Effector memory CD4-positive, alpha-beta T cell (primary cell): ENCODE results near the gene CSTB.
"Not testable (repeated sequence)": the region's sequence is repeated elsewhere in the genome, so short reads cannot be mapped to it uniquely, and the experiment has no call there.

Experiments
- DNase-seq, 3 donors: peaks; one replicate each; pipeline ENCODE4 v3.0.0-alpha.2; 2020
- H3K27ac ChIP-seq: 2 replicates; pipeline ENCODE4 v1.7.0; 2013; ENCODE audit warnings: mild to moderate bottlenecking, low read length, moderate library complexity; ENCODE audit not compliant: insufficient read depth, poor library complexity, severe bottlenecking
- H3K27me3 ChIP-seq: replicated peaks from 2 replicates; pipeline ENCODE4 v1.7.0; 2013; ENCODE audit warnings: mild to moderate bottlenecking, low read length; ENCODE audit not compliant: insufficient read depth, control insufficient read depth, poor library complexity, severe bottlenecking
- H3K36me3 ChIP-seq: 2 replicates; pipeline ENCODE4 v1.7.0; 2013; ENCODE audit warnings: mild to moderate bottlenecking, low read length, moderate library complexity; ENCODE audit not compliant: control insufficient read depth, insufficient read depth
- H3K4me1 ChIP-seq: 2 replicates; pipeline ENCODE4 v1.7.0; 2013; ENCODE audit warnings: low read length, mild to moderate bottlenecking; ENCODE audit not compliant: control insufficient read depth, insufficient read depth, poor library complexity, severe bottlenecking
- H3K4me3 ChIP-seq: 2 replicates; pipeline ENCODE4 v1.7.0; 2013; ENCODE audit warnings: low read length, low read depth, mild to moderate bottlenecking; ENCODE audit not compliant: insufficient read depth, poor library complexity, severe bottlenecking
- H3K9me3 ChIP-seq: 2 replicates; pipeline ENCODE4 v1.7.0; 2013; ENCODE audit warnings: mild to moderate bottlenecking, low read length, moderate library complexity; ENCODE audit not compliant: control insufficient read depth
- total RNA-seq, 3 donors: gene quantifications; one replicate each; lab custom pipeline; 2026; lab: John Stamatoyannopoulos, UW

CSTB gene, protein sequence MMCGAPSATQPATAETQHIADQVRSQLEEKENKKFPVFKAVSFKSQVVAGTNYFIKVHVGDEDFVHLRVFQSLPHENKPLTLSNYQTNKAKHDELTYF
- total RNA-seq = 18.2 to 30.6 (median 23.6) reads per million in 3 donors

DNA sequence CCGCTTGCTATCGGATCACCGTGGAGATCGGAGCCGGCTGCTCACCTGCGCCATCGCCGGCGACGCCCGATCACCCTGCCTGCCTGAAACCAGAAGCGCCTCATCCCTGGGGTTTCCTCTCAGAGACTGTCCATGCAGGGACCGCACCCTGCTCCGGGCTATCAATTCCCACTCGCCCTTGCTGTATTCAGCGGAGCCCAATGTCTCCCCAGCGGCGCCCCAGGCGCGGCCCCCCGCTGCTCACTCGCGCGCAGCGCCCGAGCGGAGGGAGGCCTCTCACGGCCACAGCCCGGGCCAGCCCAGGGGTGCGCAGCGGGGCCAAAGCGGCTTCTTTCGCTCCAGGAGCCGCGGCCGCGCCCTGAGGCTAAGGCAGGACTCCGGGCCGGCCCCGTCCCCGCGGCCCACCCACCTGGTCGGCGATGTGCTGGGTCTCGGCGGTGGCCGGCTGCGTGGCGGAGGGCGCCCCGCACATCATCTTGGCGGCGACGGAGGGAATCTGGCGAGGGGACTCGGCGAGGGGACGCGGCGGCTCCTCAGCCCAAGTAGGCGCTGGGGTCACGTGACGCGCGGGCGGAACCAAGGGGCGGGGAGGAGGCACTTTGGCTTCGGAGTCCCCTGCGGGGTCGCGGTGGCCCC, at the start of gene CSTB:
TSS of gene CSTB (minus strand) at position 514 of the 636 bp plus-strand sequence. CDS start at position 475, 39 bp downstream.
- Histone ChIP-seq H3K4me1 (peaks cover 18% of the 10 kb centered on the region), H3K36me3 (peaks cover 16% of the 10 kb centered on the region), H3K27ac (peak within 1 kb of the TSS; percentile 70), H3K27me3 (no peaks in the 10 kb centered on the region), H3K4me3 (peak within 1 kb of the TSS; percentile 94), H3K9me3 (no peaks in the 10 kb centered on the region)
- peak; percentile 64 to 84 (median 80) for DNase-seq

DNA sequence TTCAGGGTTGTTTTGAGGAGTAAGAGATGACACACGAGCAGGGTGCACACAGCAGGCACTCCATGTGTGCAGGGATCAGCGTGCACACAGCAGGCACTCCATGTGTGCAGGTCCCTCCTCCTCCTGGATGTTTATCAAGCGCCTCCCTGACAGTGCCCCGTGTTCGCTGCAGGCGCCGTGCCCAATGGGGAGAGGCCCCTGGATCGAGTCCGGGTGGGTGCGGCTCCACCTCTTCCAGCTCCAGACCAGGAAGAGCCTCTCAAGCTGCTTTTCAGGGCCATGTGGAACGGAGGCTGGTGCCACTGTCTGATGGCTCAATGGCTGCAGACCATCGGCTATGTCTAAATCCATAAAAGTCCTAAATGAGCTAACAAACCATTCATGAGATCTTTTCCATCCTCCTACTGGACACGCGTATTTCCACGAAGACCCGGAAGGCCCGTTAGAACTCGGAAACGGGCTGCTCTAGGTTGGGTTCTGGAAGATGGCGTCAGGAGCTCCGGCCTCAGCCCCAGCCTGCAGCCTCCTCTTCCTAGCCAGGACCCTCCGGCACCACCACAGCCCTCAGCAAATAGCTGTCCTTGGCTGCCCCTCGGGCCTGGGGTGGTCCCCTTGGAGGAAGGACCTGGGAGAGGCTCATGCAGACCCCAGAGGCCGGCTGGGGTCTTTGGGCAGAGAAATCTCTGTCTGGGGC, 49.3 kb upstream of the CSTB start:
- no peak overlapping the region for H3K27ac ChIP-seq
- no peaks in the 10 kb centered on the region for H3K27me3 ChIP-seq
- no peak for DNase-seq
- no peaks in the 10 kb centered on the region for H3K36me3 ChIP-seq
- no peak overlapping the region for H3K4me3 ChIP-seq
- no peaks in the 10 kb centered on the region for H3K9me3 ChIP-seq
- H3K4me1 ChIP-seq = no peaks in the 10 kb centered on the region

DNA sequence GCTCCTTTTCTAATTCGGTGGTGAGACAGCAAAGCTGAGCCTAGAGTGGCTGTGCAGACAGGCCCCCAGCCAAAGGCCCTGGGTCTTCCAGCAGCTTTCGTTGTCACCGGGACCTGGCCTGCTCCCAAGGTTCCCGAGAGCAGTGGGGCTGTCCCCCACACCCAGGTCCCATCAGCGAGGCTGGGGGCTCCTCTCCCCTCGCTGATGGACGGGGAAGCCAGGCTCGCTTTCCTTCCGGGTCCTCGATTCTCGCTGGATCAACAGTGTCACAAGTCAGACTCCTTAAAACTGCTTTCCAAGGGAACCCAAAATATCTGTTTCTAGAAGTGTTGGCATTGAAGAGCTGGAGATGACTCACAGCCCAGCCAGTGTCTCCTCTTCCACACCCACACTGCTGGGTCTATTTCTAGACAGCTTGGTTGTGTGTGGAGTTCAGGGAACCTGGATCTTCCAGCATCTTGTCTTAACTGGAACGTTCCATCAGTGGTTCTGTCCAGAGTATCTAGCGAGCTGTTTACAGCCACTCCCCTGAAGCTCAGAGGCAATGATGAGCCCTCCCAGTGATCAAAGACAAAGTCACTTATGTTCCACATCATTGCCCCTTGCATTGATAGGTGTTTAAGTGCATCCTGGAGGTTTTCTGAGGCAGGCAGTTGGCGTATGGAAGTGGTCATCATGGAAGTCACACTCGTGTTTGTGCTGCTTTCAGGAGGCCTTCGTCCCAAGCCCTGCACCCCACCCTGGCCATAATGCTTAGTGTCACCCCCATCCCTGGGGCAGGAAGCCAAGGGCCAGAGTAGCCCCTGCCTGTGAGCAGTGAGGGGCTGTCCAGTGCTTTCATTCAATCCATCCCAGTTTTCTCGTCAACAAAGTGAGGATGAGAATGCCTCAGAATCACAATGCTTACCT, 48.5 kb upstream of the CSTB start:
- Histone ChIP-seq H3K4me3 (no peak overlapping the region), H3K4me1 (no peaks in the 10 kb centered on the region), H3K9me3 (no peaks in the 10 kb centered on the region), H3K27ac (no peak overlapping the region), H3K27me3 (no peaks in the 10 kb centered on the region), H3K36me3 (no peaks in the 10 kb centered on the region)
- DNase-seq = no peak

DNA sequence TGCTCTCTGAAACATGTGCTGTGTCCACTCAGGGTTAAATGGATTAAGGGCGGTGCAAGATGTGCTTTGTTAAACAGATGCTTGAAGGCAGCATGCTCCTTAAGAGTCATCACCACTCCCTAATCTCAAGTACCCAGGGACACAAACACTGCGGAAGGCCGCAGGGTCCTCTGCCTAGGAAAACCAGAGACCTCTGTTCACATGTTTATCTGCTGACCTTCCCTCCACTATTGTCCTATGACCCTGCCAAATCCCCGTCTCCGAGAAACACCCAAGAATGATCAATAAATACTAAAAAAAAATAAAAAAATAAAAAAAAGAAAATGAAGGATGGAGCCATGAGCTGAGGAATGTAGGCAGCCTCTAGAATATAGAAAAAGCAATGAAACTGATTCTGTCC, 46.6 kb upstream of the CSTB start:
- H3K4me1 ChIP-seq, H3K9me3 ChIP-seq, H3K27me3 ChIP-seq, H3K27ac ChIP-seq, DNase-seq, H3K4me3 ChIP-seq, H3K36me3 ChIP-seq: not testable (repeated sequence)

DNA sequence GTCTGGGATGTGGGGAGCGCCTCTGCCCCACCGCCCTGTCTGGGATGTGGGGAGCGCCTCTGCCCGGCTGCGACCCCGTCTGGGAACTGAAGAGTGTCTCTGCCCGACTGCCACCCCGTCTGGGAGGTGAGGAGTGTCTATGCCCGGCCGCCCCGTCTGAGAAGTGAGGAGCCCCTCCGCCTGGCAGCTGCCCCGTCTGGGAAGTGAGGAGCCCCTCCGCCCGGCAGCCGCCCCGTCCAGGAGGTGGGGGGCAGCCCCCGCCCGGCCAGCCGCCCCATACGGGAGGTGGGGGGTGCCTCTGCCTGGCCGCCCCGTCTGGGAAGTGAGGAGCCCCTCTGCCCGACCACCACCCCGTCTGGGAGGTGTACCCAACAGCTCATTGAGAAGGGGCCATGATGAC, 46.1 kb upstream of the CSTB start:
- H3K27ac ChIP-seq, H3K4me1 ChIP-seq, H3K36me3 ChIP-seq, H3K4me3 ChIP-seq, DNase-seq, H3K27me3 ChIP-seq, H3K9me3 ChIP-seq: not testable (repeated sequence)

DNA sequence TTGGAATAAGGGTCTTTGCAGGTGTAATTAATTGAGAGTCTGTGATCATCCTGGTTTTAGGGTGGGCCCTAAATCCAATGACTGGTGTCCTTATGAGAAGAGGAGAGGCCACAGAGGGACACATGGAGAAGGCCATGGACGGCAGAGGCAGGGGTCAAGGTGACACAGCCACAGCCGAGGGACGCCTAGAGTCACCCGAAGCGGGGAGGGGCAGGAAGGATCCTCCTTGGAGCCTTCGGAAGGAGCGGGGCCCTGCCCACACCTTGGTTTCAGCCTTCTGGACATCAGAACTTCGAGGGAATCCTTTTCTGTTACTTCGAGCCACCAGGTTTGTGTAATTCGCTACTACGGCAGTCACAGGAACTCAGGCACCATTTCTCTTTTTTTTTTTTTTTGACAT, 44.4 kb upstream of the CSTB start:
- no peak overlapping the region for H3K27ac ChIP-seq
- no peaks in the 10 kb centered on the region for H3K4me1 ChIP-seq
- no peaks in the 10 kb centered on the region for H3K9me3 ChIP-seq
- H3K27me3 ChIP-seq = no peaks in the 10 kb centered on the region
- DNase-seq = no peak
- no peak overlapping the region for H3K4me3 ChIP-seq
- no peaks in the 10 kb centered on the region for H3K36me3 ChIP-seq

DNA sequence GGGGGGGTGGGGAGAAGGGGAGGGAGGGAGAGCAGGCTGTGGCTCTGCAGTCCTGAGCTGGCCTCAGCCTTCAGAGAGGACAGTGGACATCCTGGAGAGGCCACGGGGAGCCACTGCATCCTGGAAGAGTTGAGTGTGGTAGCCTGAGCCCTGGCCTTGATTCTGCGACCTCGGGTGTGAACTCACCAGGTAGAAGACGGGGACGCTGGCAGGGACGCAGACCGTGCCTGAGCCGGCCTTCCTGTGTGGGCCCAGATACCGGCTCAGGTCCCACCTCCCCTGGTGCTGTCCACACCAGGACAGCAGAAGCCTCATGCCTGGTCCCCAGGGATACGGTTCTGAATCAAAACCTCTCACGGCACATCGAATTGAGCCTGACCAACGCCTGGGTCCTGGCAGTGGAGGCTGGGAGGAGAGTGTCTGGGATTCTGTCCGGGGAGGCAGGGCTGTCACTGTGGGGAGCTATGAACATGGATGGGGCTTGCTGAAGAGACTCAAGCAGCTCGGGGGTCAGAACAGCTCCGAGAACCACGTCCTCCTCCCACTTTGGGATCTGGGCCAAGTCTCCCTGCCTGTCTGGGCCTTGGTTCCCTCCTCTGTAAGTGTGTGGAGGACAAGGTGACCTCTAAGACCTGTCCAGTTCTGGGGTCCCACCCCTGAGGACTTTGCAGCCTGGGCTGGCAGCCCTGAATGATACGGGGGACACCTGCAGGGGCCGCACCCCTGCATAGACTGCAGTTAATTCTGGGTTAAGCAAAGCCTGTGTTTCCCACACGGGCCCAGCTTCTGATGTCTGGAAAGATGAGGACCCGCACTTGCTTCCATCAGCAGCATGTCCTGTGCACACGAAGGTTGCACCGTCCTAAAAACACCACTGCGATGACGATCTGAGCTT, 43.6 kb upstream of the CSTB start:
- Histone ChIP-seq H3K4me1 (no peaks in the 10 kb centered on the region), H3K4me3 (no peak overlapping the region), H3K27ac (no peak overlapping the region)

DNA sequence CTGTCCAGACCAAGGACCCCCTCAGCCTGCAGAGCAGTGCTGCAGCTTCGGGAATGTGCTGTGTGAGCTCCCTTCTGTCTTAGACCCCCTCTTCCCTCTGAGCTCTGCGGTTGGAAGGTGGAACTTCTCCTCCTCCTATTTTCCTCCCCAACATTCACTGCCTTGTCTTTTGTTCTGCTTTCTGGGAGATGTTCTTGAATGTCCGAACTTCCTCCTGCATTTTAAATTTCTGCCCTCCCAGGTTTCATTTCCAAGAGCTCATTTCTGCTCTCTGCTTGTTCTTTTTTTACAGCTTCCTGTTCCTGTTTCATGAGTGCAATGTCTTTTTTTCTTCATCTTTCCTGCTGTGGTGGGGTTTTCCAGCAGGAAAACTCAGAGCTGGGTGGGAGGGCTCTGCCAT, 42.6 kb upstream of the CSTB start:
- DNase-seq = no peak
- H3K27ac ChIP-seq = no peak overlapping the region

More for the DNA sequence above, 43.6 kb upstream of the CSTB start:
- no peaks in the 10 kb centered on the region for H3K27me3 ChIP-seq
- no peak for DNase-seq
- no peaks in the 10 kb centered on the region for H3K36me3 ChIP-seq
- H3K9me3 ChIP-seq = no peaks in the 10 kb centered on the region

More for the DNA sequence above, 42.6 kb upstream of the CSTB start:
- no peak overlapping the region for H3K4me3 ChIP-seq
- H3K4me1 ChIP-seq = no peaks in the 10 kb centered on the region
- no peaks in the 10 kb centered on the region for H3K9me3 ChIP-seq
- H3K27me3 ChIP-seq = no peaks in the 10 kb centered on the region
- H3K36me3 ChIP-seq = no peaks in the 10 kb centered on the region
